ENCODE data around the gene LTC4S. TPM values are rescaled to one million over a fixed set of nuclear protein-coding genes. Genes with fewer than 3 reads are reported as not detected.
A peak's percentile ranks its signal among the peaks of the same experiment; 100 is the strongest.

The LTC4S gene
- total and polyA plus RNA-seq, 9 of the 15 experiments (the other 6 are each of a cell fraction or from before 2014, with no cell fraction given), result 0.17 to 0.77 (median 0.75) TPM; not detected in 6

- TF ChIP-seq BRF1 (IDR thresholded peaks at IDR 0.05; ENCODE audit: borderline replicate concordance, extremely low read depth, insufficient read length) (no peak), ZNF707 (CRISPR knock-in tag; conservative IDR thresholded peaks at IDR 0.05) (no peak), POLR2AphosphoS5 (IDR thresholded peaks at IDR 0.05; ENCODE audit: control insufficient read depth, insufficient read depth, low read depth, low read length) (peak; percentile 37; the same call in 1 of the 2 replicates), ZNF740 (CRISPR knock-in tag; IDR thresholded peaks at IDR 0.05) (peak; percentile 94), ZNF740 (tag; IDR thresholded peaks at IDR 0.05) (peak in 1 of 2 experiments; percentile 69; a peak in 2 of 4 replicates), ZNF561 (CRISPR knock-in tag; conservative IDR thresholded peaks at IDR 0.05) (no peak)
These were observed 11.9 kb downstream of the LTC4S start (continued) for GRCh38 chr5:179805529-179806249.

GRCh38 chr5:179806250-179807048, 12.7 kb downstream of the LTC4S start, which contains the start of gene MGAT4B:
TSS of gene MGAT4B (minus strand) at chr5:179806866. CDS start at chr5:179806583, 283 bp downstream.
- 0% methylated on average over 25 of the region's 108 CpGs for WGBS (ENCODE audit: insufficient coverage, low coverage, missing lambda C conversion rate)
- peak within 1 kb of the TSS; percentile 84 to 91 for H3K9ac ChIP-seq (ENCODE audit: insufficient read depth in 1 of 2, low read depth in 2 of 2, low read length in 2 of 2)
- FAIRE-seq, result peak; percentile 48
- H3K27ac ChIP-seq (ENCODE audit: extremely low read depth, low read depth, low read length), result peak within 1 kb of the TSS; percentile 88
- no peaks in the 10 kb centered on the region for H3K9me3 ChIP-seq (replicated peaks; ENCODE audit: control insufficient read depth, insufficient read depth, low read depth, low read length)
- peak within 1 kb of the TSS; percentile 83 for H3K4me2 ChIP-seq (ENCODE audit: insufficient read depth, low read length)
- H3K27me3 ChIP-seq (ENCODE audit: control insufficient read depth in 2 of 2, insufficient read depth in 2 of 2, low read length in 2 of 2), result no peaks in the 10 kb centered on the region
- in situ Hi-C loops (cut with MboI) (no loop called here), intact Hi-C loops (cut with micrococcal nuclease) (loop anchor here (5.0 kb wide), 2 partner anchors 39 to 101 kb away; partner anchors contain the start of gene TBC1D9B)
- H3K79me2 ChIP-seq (ENCODE audit: control insufficient read depth, insufficient read depth, low read length), result peaks cover 47% of the 10 kb centered on the region
- H3K4me1 ChIP-seq (replicated peaks in 1 of 2; ENCODE audit: control insufficient read depth in 2 of 2, insufficient read depth in 2 of 2, low read length in 2 of 2), result peaks cover 23 to 62% of the 10 kb centered on the region in 2 experiments
- H3K9me1 ChIP-seq (ENCODE audit: control insufficient read depth, insufficient read depth, low read length), result peaks cover 6% of the 10 kb centered on the region
- DNase-seq (ENCODE audit: extremely low read depth in 1 of 4, low spot score in 3 of 4), result peak; percentile 80 to 91 (median 84)
- CTCF ChIA-PET (ENCODE audit: low intra/inter-chr PET ratio), result no interaction called here
- no peaks in the 10 kb centered on the region for H4K20me1 ChIP-seq (replicated peaks; ENCODE audit: control insufficient read depth, insufficient read depth, low read length)
- no TSS peak for BruUV-seq (replicated peaks)
- ATAC-seq, result peak; percentile 82
- peaks cover 28% of the 10 kb centered on the region; the same call in 2 of the 3 replicates for H3K36me3 ChIP-seq (ENCODE audit: control insufficient read depth, insufficient read depth, low read length)
- POLR2A ChIA-PET, result interaction anchor here (0.6 to 2.2 kb wide), 5 partner anchors 9 to 125 kb away, joined by 3 to 18 read pairs (median 3); partner anchors contain the start of genes CBY3 and SQSTM1
- H3K4me3 ChIP-seq, result peak within 1 kb of the TSS; percentile 76
- H2AFZ ChIP-seq (ENCODE audit: low read depth, low read length), result peak within 1 kb of the TSS; percentile 84
- TF ChIP-seq HSF4 (CRISPR knock-in tag; IDR thresholded peaks at IDR 0.05; ENCODE audit: borderline replicate concordance) (no peak), ZNF77 (CRISPR knock-in tag; IDR thresholded peaks at IDR 0.05) (no peak), CHAMP1 (IDR thresholded peaks at IDR 0.05) (no peak), SMAD4 (CRISPR knock-in tag; conservative IDR thresholded peaks at IDR 0.05) (peak; percentile 64), ZNF347 (CRISPR knock-in tag; IDR thresholded peaks at IDR 0.05; ENCODE audit: low read depth) (no peak), U2AF2 (optimal IDR thresholded peaks at IDR 0.05; ENCODE audit: low read depth, low read length) (no peak), ESRRA (IDR thresholded peaks at IDR 0.05; ENCODE audit: borderline replicate concordance, low read depth) (no peak), HCFC1 (IDR thresholded peaks at IDR 0.05; ENCODE audit: low read depth, low read length) (peak; percentile 48)

All from K562 (cell line).